ENCODE results near the gene CSHL1.
"Not testable (repeated sequence)": the region's sequence is repeated elsewhere in the genome, so short reads cannot be mapped to it uniquely, and the experiment has no call there.

Gene CSHL1

GRCh38 chr17:63889026-63889848, 21.8 kb downstream of the CSHL1 start:
- DNase-seq (ENCODE audit: low read depth in 2 of 2), result not testable (repeated sequence)

GRCh38 chr17:63885119-63885518, 25.9 kb downstream of the CSHL1 start:
- not testable (repeated sequence) for DNase-seq (ENCODE audit: low read depth in 2 of 2)

GRCh38 chr17:63882626-63883126, 28.4 kb downstream of the CSHL1 start:
- DNase-seq (ENCODE audit: low read depth in 2 of 2), result not testable (repeated sequence)

GRCh38 chr17:63881935-63882601, 29.0 kb downstream of the CSHL1 start, which contains the start of gene GH2:
GH2 (minus strand) TSS chr17:63881944; CDS start chr17:63881801, 143 bp downstream.
- peak in 1 of 2 donors; percentile 20 for DNase-seq (ENCODE audit: low read depth in 2 of 2)

- not testable (repeated sequence) for DNase-seq (ENCODE audit: low read depth in 2 of 2)
Measured at GRCh38 chr17:63881337-63881736, 29.7 kb downstream of the CSHL1 start.

GRCh38 chr17:63880706-63881105, 30.4 kb downstream of the CSHL1 start:
- no peak for DNase-seq (ENCODE audit: low read depth in 2 of 2)

- not testable (repeated sequence) for DNase-seq (ENCODE audit: low read depth in 2 of 2)
Measured at GRCh38 chr17:63878413-63878812, 32.6 kb downstream of the CSHL1 start.

GRCh38 chr17:63874693-63875092, 36.4 kb downstream of the CSHL1 start:
- DNase-seq (ENCODE audit: low read depth in 2 of 2), result not testable (repeated sequence)

- DNase-seq (ENCODE audit: low read depth in 2 of 2), result not testable (repeated sequence)
Measured at GRCh38 chr17:63874061-63874626, 36.9 kb downstream of the CSHL1 start.

GRCh38 chr17:63873577-63873976, 37.5 kb downstream of the CSHL1 start, which contains the start of gene CSH2:
CSH2 (minus strand) TSS chr17:63873677; CDS start chr17:63873614, 63 bp downstream.
- not testable (repeated sequence) for DNase-seq (ENCODE audit: low read depth in 2 of 2)

GRCh38 chr17:63871646-63872365, 39.3 kb downstream of the CSHL1 start:
- DNase-seq (ENCODE audit: low read depth in 2 of 2), result not testable (repeated sequence)

- not testable (repeated sequence) for DNase-seq (ENCODE audit: low read depth in 2 of 2)
Measured at GRCh38 chr17:63870292-63870665, 40.8 kb downstream of the CSHL1 start.

- not testable (repeated sequence) for DNase-seq (ENCODE audit: low read depth in 2 of 2)
Measured at GRCh38 chr17:63869491-63870291, 41.4 kb downstream of the CSHL1 start.

- not testable (repeated sequence) for DNase-seq (ENCODE audit: low read depth in 2 of 2)
Measured at GRCh38 chr17:63866625-63867024, 44.4 kb downstream of the CSHL1 start.

Measured in stimulated activated CD8-positive, alpha-beta memory T cell treated with anti-CD3 and anti-CD28 coated beads, Interleukin-15, amount 100 ng/mL, for 48 hours (primary cell).